Stimulated activated naive CD4-positive, alpha-beta T cell treated with Interleukin-2 at 50 U/mL for 16 hours (primary cell): ENCODE results near the gene AURKAIP1.

Experiments used
- DNase-seq: peaks from one replicate; lab custom pipeline; 2025; lab: John Stamatoyannopoulos, UW

Gene AURKAIP1

DNA sequence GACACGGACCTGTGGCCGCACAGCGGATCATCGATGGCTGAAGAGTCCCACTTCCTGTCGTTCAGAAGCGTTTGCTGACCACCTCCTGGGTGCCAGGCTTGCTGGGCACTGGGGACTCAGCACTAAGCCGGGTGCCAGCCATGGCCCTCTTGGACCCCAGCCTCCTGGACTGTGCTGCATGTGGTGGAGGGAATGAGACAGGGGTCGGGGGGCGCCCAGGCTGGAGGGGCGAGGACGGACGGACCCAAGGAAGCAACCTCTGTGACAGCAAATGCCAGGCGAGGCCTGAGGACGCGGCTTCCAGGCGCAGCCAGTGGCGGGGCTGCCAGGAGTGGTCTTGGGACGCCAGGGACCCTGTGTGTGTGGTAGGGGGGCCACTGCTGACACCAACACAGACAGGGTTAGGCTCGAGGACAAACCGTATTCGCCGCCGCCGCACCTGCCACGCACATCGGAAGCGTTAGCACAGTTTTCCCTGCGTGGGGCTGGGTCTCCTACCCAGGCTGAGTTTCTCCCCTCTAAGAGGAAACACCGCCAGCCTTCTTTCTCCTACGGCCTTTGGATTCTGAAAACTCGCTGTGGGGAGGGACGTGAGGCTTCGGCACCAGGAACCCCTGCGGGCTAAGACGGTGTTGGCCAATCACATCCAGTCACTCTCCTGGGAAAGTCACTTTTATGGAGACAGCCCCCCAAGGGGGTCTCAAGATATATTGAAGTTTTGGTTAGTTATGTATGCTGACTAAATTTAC is 13.6 kb downstream of the AURKAIP1 start:
- DNase-seq = no peak

DNA sequence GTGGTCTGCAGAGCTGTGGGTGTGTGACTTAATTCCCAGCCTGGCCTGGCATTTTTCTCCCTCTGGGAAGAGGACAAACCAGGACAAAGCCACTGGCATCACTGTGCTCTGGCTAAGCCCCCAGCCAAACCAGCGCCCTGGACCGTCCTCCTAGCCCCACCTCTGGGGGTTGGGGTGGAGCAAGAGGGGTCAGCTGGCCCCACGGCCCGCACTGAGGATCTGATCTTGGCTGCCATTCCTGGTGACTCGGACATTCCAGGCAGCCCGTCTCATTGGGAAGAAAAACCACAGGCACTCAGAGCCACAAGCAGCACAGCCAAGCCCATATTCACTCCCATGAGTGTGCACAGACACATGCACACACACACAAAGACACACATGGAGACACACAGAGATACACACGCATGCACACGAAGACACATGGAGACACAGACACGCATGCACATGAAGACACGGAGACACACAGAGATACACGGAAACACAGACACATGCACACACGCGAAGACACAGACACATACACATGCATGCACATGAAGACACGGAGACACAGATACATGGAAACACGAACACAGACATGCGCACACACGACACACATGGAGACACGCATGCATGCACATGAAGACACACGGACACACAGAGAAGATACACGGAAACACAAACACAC is 14.4 kb downstream of the AURKAIP1 start:
- no peak for DNase-seq

DNA sequence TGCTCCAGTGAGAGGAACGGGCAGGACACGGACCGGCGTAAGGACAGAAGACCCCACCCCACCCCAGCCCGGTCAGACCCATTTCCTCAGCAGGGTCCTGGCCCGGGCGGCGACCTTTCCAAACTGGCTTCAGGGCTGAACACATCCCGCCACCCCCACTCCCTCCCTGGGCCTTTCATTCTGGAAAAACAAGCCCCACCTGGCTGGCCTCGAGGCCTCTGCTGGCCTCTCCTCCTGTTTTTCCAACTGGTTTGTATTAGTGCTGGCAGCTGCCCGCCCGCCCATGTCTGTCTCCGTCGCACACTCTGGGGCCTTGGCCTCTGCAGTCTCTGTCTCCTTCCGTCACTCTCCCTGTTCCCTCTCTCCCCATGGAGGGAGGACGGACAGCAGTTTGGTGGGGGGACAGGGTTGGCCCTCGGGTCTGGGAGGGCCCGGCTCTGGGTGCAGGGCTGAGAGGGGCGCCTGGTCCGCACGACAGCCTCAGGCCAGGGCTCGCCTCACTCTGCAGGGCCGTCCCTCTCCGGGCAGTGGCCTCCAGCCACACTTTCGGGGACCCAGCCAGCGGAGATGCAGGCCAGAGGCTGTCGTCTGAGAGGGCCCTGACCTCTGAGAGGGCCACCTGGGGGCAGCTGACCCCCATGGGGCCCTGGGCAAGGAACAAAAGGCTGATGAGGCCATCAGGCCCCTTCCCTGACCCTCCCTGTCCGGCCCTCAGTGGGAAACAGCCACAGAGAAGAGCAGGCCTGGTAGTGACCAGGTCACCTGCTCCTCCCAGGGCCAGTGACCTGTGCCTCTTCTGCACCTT is 15.1 kb downstream of the AURKAIP1 start:
- no peak for DNase-seq

DNA sequence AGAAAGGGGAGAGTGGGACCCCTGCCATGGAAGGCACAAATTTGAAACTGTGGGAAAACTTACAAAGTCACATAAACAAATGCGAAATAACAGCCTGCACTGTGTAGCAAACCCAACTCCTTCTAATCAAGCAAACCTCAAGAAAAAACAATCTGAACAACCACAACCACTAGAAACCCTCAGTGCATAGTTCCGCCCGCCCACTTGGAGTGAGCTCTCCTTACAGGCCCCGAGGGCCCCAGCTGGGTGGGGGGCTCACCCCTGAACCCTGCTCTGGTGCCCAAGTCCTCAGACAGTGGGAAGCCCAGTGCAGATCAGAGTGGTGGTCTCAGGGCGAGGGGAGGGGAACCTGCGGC is 15.7 kb downstream of the AURKAIP1 start:
- DNase-seq = no peak

DNA sequence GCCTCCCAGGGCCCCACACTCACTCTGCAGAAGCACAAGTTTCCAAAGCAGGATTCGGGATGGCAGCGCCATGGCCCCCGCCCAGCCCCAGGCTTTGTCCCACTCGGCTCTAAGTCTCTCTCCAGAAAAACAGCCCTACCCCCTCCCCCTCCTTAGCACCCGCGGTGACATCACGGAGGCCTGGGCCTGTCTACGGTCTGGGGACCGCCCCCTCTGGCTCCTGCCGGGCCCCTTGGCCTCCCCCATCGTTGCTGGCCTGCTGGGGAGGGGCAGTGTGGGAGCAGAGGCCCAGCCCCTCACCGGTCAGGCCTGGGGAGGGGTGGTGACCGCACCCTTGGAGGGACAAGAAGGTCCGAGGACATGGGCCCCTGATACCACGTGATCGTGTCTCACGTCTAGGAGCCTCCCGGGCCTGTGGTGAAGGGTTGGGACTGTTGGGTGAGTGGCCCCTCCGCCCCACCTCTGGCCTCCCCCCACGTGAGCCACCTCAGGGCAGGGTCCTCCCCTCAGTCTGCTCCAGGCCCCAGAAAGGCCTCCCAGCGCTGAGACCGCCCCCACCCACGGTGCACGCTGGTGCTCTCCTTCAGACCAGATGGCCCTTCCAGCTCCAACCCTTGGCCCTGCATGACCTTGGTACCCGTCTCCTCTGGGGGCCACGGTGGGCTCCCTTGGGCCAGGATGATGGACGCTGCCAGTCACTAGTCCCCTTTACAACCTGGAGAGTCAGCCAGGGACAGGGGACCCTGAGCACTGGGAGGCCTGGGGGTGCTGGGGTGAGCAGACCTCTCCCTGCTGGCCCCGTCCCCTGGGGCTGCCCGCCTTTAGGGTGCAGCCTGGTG is 16.4 kb downstream of the AURKAIP1 start, which contains the start of gene MXRA8:
MXRA8 (minus strand) TSS at position 123 of the 839 bp plus-strand sequence; CDS start at position 72, 51 bp downstream.
- DNase-seq = no peak

DNA sequence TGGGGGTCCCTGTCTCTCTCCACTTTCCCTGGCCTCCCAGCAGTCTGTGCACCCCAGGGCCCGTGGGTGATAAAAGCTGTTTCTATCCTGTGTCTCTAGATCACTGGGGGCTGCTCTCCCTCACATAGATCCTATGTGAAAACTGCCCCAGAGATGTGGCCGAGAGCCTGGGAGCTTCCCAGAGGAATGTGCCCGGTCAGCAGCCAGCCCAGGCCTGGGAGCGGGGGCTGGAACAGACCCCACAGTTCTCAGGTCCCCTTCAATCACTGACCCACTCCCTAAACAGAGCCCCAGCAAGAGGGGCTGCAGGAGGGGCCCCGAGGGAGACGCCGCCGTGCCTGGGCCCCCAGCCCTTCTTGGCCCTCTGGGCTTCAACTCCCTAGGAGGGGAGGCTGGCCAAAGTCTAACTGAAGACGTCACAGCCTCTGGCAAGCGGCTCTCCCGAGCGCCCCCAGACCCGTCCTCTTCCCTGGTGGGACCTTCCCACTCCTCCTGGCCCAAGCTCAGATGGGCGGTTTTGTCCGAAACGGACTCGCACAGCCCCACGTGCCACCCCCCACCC is 17.1 kb downstream of the AURKAIP1 start:
- no peak for DNase-seq

DNA sequence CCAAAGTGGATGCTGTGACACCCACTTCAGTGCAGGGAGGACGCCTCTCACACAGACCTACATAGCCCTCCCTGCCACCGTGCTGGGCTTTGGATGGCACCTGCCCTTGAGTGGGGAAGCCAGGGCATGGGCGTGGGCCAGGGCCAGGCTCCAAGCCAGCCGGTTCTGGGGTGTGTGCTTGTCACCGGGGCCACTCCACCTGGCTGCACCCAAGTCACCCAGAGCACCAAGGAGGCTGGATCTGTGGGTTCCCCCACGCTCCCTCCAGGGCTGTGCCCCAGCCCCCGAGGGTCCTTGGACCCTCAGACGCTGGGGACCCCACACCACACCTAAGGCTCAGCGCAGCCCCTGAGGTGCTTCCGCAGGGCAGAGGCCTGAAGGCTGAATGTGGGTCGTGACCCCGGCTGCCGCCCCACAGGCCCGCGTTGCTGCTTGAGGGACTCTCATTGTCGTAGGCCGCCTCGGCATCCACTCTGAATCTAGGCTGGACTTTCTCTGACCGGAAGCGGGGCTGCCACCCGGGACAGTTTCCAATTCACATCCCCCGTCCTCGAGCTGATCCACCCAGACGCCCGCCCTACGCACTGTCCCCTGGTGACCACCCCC is 18.1 kb downstream of the AURKAIP1 start:
- DNase-seq = no peak

DNA sequence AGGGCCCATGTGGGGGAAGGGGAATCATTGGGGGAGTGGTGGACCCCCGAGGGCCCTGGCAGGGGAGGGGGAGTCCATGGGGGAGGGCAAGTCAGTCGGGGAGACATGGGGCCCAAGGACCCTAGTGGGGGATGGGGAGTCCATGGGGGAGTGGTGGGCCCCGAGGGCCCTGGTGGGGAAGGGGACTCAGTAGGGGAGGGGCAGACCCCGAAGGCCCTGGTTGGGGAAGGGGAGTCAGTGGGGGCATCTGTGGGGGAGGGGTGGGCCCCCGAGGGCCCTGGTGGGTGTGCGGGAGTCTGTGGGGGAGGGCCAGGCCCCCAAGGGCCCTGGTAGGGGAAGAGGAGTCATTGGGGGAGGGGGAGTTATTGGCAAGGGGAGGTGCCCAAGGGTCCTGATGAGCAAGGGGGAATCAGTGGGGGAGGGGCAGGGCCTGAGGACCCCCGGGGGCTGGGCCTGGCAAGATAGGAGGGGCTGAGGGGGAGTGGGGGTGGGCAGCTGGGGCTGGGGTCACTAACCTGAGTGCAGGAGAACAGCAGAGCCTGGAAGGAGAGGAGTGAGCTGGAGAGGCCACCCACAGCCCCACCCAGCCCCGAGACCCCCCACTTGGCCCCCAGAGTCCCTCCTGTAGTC is 18.7 kb downstream of the AURKAIP1 start:
- no peak for DNase-seq

DNA sequence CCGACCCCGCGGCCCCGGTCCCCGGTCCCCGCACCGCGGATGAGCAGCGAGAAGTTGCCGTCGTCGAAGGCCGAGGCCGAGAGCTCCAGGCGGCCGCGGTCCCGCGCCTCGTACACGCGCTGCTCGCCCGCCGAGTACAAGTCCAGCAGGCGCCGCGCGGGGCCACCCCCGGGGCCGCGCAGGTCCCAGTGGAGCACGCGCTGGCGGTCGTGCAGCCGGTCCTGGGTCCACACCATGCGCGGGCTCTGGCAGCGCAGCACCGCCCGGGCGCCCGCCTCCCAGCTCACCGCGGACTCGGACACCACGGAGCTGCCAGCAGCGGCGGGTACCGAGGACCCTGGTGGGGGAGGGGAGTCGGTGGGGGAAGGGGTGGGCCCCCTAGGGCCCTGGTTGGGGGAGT is 19.6 kb downstream of the AURKAIP1 start:
- DNase-seq = no peak

DNA sequence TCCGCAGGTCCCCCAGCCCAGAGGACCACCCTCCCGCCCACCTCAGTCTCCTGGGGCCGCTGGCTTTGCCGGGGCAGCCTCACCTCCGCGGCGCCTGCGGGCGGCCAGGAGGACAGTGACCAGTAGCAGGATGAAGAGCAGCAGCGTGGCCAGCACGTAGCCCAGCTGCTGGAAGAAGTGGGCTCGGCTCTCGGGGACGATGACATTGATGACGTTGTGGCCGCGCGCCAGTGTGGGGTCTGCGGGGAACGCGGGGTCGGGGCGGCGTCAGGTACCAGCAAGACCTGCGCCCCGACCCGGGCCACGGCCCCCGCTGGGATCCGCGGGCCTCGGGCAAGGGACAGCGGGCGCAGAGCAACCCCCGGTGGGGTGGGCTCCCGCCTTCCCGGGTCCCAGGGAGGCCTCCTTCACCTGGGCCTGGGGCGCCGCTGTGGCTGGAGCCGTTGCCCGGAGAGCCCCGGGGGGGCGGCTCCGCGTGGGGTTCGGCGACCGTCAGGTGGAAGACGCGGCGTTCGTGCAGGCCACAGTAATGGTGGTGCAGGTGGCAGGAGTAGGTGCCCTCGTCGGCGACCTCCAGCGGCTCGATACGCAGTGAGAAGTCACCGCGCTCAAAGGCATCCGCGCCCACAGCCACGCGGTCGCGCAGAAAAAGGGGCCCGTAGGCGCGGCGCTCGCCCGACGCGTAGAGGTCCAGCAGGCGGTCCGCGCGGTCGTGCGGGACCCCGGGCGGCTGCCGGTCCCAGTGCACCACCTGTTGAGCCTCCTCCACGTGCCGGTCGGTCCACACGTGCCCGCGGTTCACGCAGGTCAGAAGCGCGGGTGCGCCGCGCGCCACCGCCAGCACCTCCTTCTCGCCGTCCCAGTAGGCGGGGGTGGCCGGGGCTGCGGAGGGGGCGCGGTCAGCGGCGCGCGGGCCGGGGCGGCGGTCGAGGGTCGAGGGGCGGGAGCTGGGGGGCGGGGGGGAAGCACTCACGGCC is 20.4 kb downstream of the AURKAIP1 start:
- DNase-seq = no peak

DNA sequence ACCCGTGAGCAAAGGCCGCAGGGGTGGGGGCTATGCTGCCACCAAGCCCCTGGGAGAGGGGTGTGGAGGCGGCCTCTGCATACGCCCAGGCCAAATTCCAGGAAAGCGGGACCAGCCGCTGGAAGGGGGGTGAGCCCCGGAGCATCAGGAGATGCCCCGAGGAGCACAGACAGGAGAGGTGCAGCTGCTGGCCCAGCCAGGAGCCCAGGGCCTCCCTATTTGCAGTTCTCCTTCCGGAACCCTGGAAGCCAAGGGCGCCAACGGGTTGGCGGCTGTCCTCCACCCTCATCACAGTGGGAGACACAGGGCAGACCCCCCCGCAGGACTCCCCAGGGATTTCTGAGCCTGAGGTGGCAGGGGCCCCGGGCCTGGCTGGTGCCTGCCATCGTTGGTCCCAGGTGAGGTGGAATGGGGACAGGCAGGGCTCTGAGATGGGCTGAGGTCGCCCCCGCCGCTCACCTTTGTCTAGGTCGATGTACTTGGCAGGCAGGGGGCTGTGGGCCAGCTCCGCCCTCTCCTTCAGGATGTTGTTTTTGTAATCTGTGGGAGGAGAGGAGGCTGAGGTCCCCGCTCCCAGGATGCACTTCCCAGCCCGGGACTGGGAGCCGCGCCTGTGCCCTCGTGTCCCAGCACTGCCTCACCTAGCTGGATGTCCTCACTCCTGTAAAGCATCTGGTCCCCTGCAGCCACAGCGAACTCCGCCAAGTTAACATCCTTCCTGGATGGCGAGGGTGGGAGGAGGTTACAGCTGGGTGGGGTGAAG is 21.4 kb downstream of the AURKAIP1 start:
- no peak for DNase-seq

DNA sequence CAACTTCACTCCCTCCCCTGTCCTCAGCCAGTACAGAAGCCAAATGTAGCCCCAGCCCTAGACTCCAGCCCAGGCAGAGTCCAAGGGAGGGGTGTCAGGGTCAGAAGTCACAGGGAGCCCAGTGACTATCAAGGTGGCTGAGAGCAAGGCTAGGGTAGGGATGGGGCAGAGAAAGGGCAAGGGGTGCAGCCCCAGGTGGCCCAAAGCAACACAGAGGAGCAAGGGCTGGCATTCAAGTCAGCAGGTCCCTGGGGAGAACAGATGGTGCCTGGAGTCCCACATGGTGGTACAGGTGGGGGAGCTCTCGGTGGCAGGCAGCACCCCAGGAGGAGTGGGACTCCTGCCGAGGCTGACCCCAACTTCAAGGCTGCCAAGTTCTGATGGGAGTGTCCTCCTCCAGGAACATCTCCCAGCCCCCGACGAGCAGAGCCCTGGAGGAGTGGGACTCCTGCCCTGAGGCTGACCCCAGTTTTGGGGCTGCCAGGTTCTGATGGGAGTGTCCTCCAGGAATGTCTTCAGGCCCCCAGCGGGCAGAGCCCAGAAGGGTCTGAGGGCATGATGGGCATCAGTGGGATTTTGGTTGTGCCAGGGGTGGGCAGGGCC is 22.1 kb downstream of the AURKAIP1 start:
- no peak for DNase-seq

DNA sequence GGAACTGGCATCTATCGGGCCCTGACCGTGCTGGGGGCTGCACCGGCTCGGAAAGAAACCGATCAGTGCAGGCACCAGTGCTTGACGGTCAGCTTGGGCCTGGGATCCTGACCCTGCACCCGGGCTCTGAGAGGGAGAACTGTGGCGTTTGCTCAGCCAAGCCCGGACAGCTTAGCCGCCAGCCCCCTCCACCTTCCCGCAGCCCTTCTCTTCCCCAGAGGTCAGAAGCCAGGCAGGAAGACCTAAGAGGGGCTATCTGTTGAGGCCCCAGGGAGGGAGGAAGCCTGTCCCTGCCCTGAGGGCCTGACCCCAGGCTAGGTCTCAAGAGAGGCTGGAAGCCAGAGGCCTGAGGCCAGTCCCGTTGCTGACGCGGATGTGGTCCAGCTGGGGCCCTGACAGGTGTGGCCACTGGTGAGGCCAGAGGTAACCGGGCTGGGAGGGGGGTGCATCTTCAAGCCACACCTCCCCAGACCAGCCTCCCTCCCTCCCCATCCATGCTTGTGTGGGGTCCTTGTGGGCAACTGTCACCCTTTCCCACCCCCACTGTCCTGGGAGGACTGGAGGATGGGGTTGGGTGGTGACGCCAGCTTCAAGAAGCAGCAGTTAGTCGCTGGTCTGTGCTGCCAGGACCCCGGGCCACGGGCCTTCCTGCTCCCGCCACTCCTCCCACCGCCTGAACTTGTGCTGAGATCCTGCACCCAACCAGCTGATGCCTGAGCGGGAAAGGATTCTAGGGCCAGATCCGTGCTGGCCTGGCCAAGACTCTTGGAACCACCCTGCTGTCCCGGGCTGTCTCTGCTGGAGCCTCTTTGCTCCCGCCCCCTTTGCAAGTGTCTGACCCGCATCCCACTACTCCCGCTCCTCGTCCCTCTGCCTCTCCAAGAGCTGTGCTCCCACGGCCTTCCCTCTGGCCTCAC is 23.2 kb downstream of the AURKAIP1 start:
- no peak for DNase-seq

DNA sequence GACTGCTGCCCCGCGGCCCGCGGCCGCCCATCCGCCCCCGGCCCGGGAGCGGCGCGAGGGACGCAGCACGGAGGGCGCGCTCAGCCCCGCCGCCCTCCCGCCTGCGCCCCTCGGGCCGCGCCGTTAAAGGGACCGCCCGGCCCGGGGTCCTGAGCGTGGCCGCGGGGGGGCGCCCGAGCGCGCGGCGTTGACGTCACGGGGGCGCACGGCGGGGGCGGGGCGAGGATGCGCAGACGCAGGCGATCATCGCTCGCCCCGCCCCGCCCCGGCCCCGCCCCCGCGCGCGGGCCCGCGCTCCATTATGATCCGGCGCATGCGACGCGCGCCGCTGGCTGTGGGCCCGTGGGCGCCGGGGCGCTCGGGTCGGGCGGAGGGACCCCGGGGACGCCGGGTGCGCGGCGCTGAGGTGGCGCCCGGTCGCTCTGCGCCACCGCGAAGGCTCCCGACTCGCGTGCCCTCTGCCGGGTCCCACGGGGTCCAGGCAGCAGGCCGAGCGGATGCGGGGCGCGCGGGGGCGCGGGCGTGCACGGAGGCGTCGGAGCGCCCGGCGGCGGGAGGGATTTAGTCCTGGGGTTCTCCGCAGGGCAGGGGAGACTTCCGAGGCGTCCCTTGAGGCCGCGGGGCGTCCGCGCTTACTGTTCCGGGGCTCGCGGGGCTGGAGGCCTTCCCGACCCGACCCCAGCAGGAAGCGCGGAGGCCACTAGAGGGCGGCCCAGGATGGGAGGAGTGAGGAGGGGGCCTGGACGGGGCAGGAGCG is 25.6 kb downstream of the AURKAIP1 start, which contains the start of gene DVL1:
DVL1 (minus strand) TSS at position 163 of the 757 bp plus-strand sequence. CDS start 353 bp downstream, outside the sequence.
- peak; percentile 55 for DNase-seq

DNA sequence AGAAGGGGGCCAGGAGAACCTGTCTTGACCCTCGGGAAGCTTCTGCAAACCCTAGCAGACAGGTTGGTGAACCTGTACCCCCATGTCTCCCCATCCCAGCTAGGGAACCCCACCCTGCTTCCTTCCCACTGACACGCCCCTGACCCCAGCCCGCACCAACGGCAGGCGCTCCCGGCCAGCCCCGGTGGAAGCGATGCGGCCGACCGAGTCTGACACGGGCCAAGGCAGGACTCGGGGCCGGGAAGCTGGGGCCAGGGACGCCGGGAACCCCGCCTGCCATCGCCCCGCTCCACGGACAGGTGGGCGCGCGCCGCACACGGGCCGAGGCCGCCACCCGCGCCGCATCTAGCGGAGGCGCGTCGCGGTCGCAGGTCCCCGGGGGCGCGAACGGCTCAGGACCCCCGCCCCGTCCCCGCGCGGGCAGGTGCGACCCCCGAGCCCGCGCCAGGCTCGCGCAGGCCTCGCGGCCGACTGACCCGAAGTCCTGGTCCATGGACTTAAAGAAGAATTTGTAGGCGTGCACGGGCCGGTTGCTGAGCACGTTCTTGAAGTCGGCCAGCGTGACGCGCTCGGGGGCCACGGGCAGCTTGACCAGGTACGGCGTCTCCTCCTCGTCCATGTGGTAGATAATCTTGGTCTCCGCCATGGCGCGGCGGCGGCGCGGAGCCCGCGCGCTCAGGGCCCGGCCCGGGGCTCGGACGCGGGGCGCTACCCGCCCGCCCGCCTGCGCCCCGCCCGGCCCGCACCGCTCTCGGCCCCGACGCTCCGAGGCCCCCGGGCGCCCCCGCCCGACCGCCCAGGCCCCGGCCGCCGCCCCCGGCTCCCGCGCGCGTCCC is 26.4 kb downstream of the AURKAIP1 start:
- DNase-seq = no peak
